Activated T-cell treated with anti-CD3 and anti-CD28 coated beads, Interleukin-2, amount 50 U/mL, for 72 hours (primary cell): ENCODE measurements around the gene TUBD1. TPM values are rescaled to one million over a fixed set of nuclear protein-coding genes. Genes with fewer than 3 reads are reported as not detected.

Source experiments
- ATAC-seq, 2 donors: fragments of 150-1000 bp; cut with Tn5 transposase; replicated peaks in 1 of 2; 2 replicates each; pipeline ENCODE4 v1.10.0; 2021; ENCODE audit warnings: moderate library complexity in 2 of 2, mild to moderate bottlenecking in 1 of 2
- DNase-seq, 2 donors: peaks; one replicate each; pipeline ENCODE4 v3.0.0; 2021 to 2022; ENCODE audit warnings: mixed read lengths in 1 of 2
- H3K27ac Mint-ChIP-seq: one replicate; pipeline ENCODE4 v1.8.0; 2022; ENCODE audit warnings: mild to moderate bottlenecking, moderate library complexity, mixed read lengths
- H3K27me3 Mint-ChIP-seq: one replicate; pipeline ENCODE4 v1.8.0; 2022; ENCODE audit warnings: low read depth, mixed read lengths
- H3K36me3 Mint-ChIP-seq, 2 donors: one replicate each; pipeline ENCODE4 v1.8.0; 2022; ENCODE audit warnings: mixed read lengths in 2 of 2, mild to moderate bottlenecking in 1 of 2; ENCODE audit not compliant: insufficient read depth in 2 of 2
- H3K4me1 Mint-ChIP-seq: one replicate; pipeline ENCODE4 v1.8.0; 2022; ENCODE audit warnings: low read depth, mixed read lengths
- H3K4me3 Mint-ChIP-seq, 2 donors: one replicate each; pipeline ENCODE4 v1.8.0; 2022; ENCODE audit warnings: mild to moderate bottlenecking in 2 of 2, mixed read lengths in 2 of 2, moderate library complexity in 2 of 2
- H3K9me3 Mint-ChIP-seq, 2 donors: one replicate each; pipeline ENCODE4 v1.8.0; 2022; ENCODE audit warnings: mixed read lengths in 2 of 2
- total RNA-seq, 2 donors: library from RNA; stranded (reverse); gene quantifications; one replicate each; pipeline ENCODE4 v1.2.3, GENCODE V29; 2022

The TUBD1 gene
- total RNA-seq, 2 donors from 2014 or later: 13.8 to 14.3 TPM

DNA sequence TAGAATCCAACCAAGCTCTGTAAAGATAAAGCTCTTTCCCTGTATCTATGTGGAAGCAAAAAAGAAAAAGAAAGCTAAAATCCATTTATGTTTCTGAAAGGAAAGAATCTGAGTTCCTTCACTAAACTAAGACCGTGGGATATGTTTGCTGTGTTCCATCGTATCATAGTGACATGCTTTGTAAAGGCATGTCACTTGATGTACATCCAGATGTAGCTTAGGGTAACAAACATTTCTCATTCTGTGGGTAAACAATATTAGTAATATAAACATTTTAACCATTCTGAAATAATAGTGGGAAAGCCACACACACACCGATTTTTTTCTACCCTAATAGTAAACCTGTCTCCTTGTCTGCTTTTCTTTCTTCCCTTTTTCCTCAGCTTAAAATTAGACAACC is 78.1 kb downstream of the TUBD1 start:
- Mint-ChIP-seq H3K36me3 (peaks cover 8 to 23% of the 10 kb centered on the region in 2 donors), H3K4me3 (no peak overlapping the region), H3K27ac (peak overlapping the region; percentile 74), H3K27me3 (no peaks in the 10 kb centered on the region), H3K9me3 (no peaks in the 10 kb centered on the region), H3K4me1 (peaks cover 22% of the 10 kb centered on the region)
- DNase-seq (no peak), ATAC-seq (no peak)

DNA sequence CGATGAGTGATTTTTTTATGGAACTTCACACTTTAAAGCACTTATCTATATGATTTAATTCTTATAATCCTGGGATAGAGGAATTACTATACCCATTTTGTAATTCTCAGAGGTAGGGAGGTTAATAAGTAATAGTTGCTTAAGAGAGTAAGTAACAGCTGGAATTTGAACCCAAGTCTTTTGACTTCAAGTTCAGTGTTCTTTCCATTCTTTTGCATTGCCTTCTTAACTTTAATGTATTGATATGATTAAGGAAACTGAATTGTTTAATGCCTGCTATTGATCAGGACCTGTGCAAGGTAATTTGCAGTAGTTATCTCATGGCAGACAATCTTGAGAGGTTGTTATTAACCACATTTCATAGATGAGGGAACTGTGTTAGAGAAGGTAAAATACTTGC is 78.5 kb downstream of the TUBD1 start:
- Mint-ChIP-seq H3K27me3 (no peaks in the 10 kb centered on the region), H3K9me3 (no peaks in the 10 kb centered on the region), H3K27ac (peak overlapping the region; percentile 74), H3K4me1 (peaks cover 18% of the 10 kb centered on the region), H3K4me3 (no peak overlapping the region), H3K36me3 (peaks cover 8 to 22% of the 10 kb centered on the region in 2 donors)
- no peak for ATAC-seq
- DNase-seq: no peak

DNA sequence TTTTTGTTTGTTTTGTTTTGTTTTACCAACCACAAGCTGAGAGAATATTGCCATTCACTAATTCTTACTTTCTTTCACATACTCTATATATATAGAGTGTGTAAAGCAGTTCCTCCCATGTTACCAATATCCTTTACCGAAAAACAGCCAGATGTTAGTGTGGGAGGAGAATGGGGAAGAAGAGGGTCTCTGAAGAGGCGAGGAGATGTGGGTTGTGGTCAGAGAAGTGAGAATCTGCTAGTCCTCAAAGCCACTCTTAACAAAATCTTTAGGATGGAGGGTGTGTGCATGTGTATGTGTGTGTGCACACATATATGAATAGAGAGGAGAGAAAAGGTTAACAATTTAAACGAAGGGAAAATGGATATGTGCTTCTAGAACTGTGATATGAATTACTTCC is 80.6 kb downstream of the TUBD1 start:
- no peak for DNase-seq

GRCh38 chr17:59811209-59811608 is 81.5 kb downstream of the TUBD1 start:
- Mint-ChIP-seq H3K4me3 (no peak overlapping the region), H3K27ac (no peak overlapping the region), H3K36me3 (peaks cover 8 to 22% of the 10 kb centered on the region in 2 donors), H3K27me3 (no peaks in the 10 kb centered on the region), H3K4me1 (peaks cover 18% of the 10 kb centered on the region), H3K9me3 (no peaks in the 10 kb centered on the region)
- DNase-seq: no peak
- ATAC-seq: no peak

More for the DNA sequence above, 80.6 kb downstream of the TUBD1 start:
- Mint-ChIP-seq H3K27ac (peak overlapping the region; percentile 52), H3K4me3 (peak overlapping the region; percentile 27 to 51), H3K36me3 (peaks cover 8 to 26% of the 10 kb centered on the region in 2 donors), H3K9me3 (no peaks in the 10 kb centered on the region), H3K4me1 (peaks cover 18% of the 10 kb centered on the region), H3K27me3 (no peaks in the 10 kb centered on the region)
- no peak for ATAC-seq

DNA sequence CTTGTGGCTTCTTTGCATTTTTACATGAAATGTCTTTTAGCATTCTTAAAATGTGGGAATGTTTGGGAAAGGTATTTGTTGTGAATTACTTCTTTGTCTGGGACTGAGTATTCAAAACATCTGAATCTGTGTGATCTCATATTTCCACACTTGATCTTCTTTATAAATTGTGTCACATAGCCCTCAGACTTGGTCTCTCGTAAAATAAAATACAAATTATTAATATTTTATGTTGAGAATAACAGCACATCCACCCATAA is 81.9 kb downstream of the TUBD1 start:
- Mint-ChIP-seq H3K36me3 (peaks cover 6 to 18% of the 10 kb centered on the region in 2 donors), H3K4me1 (peaks cover 14% of the 10 kb centered on the region), H3K27me3 (no peaks in the 10 kb centered on the region), H3K9me3 (no peaks in the 10 kb centered on the region), H3K4me3 (no peak overlapping the region), H3K27ac (no peak overlapping the region)
- DNase-seq (no peak), ATAC-seq (no peak)

Other genes with a start within 250 kb of the TUBD1 start
- gene PTRH2, start 185.5 kb downstream of the TUBD1 start, total RNA-seq: 10 to 100 TPM; 22.2 to 29.3 TPM
- gene VMP1, start 185.3 kb downstream of the TUBD1 start, total RNA-seq: 100 to 1,000 TPM; 236 to 324 TPM
- 10 to 100 TPM; 65.8 to 68.8 TPM for gene RPS6KB1, start 178 bp upstream of the TUBD1 start, total RNA-seq
- gene RNFT1, start 71.8 kb upstream of the TUBD1 start, total RNA-seq: 10 to 100 TPM; 45.2 to 47.6 TPM
- gene HEATR6, start 186.0 kb upstream of the TUBD1 start, total RNA-seq: 10 to 100 TPM; 27.8 to 36.9 TPM